GM12892 (cell line): ENCODE results near the gene PABPC1L.

ENCODE experiments used
- DNase-seq: peaks from one replicate; pipeline ENCODE4 v3.0.0; 2011; ENCODE audit not compliant: insufficient read length
- FAIRE-seq: peaks from 2 replicates; lab custom pipeline; 2011; peaks lifted over from hg19 to GRCh38; lab: Jason Lieb, UNC
- POLR2A ChIP-seq: IDR thresholded peaks from 2 replicates; pipeline ENCODE4 v1.6.1; 2011; ENCODE audit warnings: low read depth, low read length, control low read depth
- POLR2AphosphoS5 ChIP-seq: IDR thresholded peaks from 2 replicates; pipeline ENCODE4 v1.6.1; 2011; ENCODE audit warnings: low read depth, low read length, control low read depth
- TAF1 ChIP-seq: IDR thresholded peaks from 2 replicates; pipeline ENCODE4 v1.6.1; 2011; ENCODE audit warnings: low read depth, mild to moderate bottlenecking, control low read depth, low read length, borderline replicate concordance

Gene PABPC1L

GRCh38 chr20:44988631-44989171 lies 78.8 kb downstream of the PABPC1L start:
- FAIRE-seq = no peak
- TF ChIP-seq POLR2AphosphoS5 (no peak), POLR2A (no peak), TAF1 (no peak)
- DNase-seq = no peak
